ENCODE data around the gene SERPINB8.

The SERPINB8 gene

DNA sequence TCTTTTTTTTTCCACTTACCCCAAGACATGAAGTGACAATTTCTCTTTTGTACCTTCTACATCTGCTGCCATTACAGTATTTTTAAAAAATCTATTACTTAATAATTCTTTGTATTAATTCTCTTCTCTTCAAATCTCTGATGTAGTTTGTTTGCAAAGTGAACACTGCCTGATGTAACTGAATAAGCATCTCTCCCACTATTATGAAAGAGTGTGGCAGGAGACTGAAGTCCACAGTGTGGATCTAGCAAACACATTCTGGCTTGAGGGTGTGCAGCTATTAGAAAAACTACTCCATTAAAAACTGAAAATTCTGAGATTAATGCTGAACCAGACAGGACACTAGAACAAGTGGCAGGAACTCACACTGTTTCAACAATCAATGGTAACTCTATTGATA lies 5.0 kb upstream of the SERPINB8 start:
- DNase-seq (ENCODE audit: low spot score) (no peak), FAIRE-seq (no peak)

DNA sequence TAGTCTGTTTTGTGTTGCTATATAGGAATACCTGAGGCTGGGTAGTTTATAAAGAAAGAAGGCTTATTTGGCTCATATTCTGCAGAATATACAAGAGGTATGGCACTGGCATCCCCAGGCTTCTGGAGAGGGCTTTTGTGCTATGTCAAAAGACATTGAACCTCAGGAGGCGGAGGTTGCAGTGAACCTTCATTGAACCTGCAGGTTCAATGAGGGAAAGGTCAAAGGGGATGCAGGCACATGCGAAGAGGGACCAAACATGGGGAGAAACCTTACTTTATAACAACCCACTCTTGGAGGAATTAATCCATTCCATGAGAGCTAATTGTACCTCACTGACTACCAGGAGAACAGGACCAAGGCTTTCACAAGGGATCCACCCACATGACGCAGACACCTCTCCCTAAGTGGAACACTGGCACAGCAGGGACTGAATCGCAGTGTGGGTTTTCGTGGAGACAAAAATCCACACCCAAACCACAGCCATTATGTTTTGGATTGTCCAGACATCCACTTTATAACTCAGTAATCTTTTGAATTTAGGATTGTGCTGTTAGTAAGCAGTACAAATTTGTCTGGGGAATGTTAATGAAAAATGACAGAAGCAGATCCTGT lies 4.1 kb upstream of the SERPINB8 start:
- DNase-seq (ENCODE audit: low spot score) (no peak), FAIRE-seq (no peak)

DNA sequence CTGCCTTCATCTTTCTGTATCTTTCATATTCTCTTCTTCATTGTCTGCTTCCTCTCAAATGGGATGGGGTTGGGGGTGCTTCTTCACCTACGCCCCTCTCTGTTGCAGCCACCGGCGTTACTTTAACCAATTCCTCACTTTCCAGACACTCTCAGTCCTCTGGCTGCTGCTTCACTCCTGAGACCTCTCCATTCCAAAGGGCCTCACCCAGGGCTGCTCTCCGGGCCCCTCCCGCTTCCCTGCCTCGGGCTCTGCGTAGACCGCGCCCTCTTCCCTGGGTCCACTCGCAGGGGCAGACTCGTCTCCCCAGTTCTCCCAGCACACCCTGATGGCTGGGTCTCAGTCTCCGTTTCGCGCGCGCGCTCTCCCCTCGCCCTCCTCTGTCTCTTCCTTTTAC lies 926 bp downstream of the SERPINB8 start:
- DNase-seq (ENCODE audit: low spot score) = peak; percentile 51

DNA sequence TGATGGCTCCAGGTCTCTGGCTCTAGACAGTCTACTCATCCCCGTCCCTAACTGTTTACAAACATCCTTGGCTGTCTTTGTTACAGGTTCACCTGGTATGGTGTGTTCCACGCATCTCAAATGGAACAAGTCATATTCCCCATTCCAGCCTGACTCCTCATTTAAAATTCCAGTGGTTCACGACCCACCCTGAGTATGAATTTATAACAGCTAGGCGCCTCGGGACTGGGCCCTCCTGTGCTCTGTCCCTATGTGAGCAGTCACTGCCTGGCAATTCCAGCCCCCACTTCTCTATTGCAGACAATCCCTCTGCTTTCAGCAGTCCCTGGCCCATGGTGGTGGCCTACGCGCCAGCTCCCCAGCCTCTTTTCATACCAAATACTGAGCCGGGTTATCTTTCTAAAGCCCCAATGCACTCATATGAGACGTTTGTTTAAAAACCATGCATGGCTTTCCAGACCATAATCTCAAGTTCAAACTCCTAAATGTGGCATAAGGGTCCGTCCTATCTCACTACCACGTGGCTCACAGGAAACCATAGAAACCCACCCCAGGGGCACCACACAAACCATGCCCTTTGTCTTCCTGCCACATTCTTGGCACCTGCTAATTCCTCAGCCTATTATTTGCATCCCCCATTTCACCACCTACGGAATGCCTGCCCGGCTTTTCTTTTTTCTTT lies 1.6 kb downstream of the SERPINB8 start:
- DNase-seq (ENCODE audit: low spot score) = no peak

More for the DNA sequence above, 926 bp downstream of the SERPINB8 start:
- FAIRE-seq = no peak

DNA sequence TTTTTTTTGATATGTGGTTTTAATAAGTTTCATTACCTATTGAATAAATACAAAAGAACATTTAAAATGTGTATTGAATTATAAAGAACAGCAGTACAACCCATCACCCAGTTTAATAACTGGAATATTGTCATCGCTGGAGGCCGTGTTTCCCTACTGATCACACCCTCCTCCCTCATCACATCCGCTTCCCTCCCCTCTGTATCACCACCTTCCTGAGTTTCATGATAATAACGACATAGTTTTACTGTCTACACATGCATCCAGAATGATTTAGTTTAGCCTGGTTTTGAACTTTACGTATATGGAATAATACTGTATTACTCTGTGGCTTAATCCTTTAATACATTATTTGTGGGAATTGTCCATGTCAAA lies 2.1 kb downstream of the SERPINB8 start:
- no peak for DNase-seq (ENCODE audit: low spot score)
- FAIRE-seq = no peak

More for the DNA sequence above, 1.6 kb downstream of the SERPINB8 start:
- no peak for FAIRE-seq

DNA sequence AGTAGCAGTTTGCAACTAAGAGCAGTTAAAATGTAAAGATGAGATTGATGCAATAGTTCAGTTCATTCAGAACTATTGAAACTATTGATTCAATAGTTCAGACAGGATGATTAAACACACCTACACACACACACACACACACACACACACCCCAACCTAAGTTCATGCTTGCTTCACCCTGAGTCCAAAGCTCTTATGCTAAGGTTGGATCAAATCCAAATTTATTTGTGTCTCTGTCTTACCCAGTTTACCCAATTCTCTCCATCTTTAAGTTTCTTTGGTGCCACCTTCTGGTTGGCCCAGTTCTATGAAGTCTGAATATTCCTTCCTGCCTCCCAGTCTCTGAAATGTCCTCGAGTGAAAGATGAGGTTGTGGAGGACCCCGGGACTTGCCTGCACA lies 5.1 kb downstream of the SERPINB8 start:
- no peak for FAIRE-seq
- peak; percentile 7 for DNase-seq (ENCODE audit: low spot score)

DNA sequence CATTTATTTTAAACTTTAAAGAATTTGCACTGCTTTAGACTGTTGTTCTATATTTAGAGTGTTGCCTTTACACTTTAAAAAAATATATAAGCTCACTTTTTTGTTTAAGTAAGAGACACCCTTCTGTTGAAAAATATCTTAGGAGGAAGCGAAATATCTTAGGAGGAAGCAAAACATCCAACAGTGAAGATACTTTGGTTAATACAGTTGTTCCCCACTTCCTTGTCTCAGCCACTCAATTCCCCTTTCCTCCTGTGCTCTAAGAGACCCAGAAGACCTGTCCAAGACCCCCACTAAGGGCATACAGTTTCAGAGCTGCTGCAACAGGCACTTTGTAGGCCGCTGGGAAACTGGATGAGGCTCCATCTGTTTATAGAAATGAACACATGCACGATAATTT lies 5.7 kb downstream of the SERPINB8 start:
- no peak for DNase-seq (ENCODE audit: low spot score)
- FAIRE-seq = no peak

DNA sequence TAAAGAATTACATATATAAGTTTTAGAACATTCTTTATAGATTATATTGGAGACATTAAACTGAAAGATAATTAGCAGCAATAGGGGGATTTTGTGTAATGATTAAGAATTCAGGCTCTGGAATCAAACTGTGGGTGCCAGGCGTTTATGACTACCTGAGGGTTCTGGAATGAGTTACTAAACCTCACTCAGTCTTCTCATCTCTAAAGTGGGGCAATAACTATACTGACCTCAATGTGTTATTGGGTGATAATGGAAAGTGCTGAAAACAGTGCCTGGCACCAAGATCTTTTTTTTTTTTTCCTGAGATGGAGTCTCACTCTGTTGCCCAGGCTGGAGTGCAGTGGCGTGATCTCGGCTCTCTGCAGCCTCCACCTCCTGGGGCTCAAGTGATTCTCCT lies 7.2 kb downstream of the SERPINB8 start:
- DNase-seq (ENCODE audit: low spot score) (no peak), FAIRE-seq (no peak)

DNA sequence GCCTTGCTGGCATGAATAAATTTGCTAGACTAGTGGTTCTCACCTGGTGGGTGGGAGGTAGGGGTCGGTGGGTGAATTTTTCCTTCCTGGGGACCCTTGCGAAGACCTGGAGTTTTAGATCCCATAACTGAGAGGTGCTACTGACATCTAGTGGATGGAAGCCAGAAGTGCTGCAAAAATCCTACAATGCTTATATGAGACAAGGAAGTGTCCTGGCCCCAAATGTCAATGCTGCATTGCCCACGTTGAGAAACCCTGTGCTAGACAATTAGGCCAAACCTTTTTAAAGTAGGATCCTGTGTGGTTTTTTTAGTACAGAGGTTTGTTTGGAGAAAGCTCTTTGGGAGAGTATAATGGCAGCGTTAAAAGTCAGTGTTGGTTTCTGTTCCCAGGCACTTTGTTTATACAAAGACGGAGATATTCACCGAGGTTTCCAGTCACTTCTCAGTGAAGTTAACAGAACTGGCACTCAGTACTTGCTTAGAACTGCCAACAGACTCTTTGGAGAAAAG lies 9.6 kb downstream of the SERPINB8 start:
- FAIRE-seq (no peak), DNase-seq (ENCODE audit: low spot score) (peak; percentile 49)

DNA sequence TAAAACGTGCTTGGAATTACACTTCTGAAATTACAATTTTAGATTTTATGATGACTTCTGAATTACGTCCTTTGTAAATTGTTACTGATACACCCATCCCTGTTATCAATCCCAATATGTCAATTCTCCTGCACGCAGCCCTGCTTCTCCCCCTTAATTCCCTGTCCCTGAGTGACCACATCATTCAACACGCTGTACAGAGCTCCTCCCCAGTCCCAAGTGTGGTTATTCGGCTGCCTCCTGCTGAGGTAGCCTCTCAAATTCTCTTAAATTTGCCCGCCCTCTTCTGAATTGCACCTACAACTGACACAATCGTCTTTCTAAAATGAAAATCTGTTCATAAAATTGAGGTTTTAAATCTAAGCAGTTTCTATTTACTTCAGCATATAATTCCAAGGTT lies 10.1 kb downstream of the SERPINB8 start:
- no peak for DNase-seq (ENCODE audit: low spot score)
- FAIRE-seq = no peak

DNA sequence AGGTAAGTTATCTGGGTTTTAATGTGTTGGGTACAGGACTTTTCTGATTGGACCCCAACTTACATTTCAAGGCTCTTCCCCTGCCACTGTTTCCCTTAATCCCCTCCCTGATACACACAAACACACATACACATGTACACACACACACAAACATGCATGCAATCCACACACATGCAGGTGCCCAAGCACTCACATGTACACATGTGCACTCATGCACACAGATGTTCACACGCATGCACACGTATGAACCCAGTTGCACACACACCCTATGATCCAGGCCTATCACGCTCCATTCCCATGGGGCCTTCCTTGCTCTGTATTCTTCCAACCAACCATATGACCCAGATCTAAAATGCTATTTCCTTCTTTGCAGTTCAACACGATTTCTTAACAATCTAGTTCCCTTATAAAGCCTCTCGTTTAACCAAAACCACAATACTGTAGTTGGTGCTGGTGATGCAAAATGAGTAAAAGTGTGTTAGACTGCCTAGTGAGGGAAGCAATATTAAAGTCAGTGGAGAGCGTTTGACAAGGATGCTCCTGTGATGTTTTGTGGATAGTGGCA lies 11.1 kb downstream of the SERPINB8 start:
- FAIRE-seq = peak; percentile 44
- DNase-seq (ENCODE audit: low spot score) = no peak

DNA sequence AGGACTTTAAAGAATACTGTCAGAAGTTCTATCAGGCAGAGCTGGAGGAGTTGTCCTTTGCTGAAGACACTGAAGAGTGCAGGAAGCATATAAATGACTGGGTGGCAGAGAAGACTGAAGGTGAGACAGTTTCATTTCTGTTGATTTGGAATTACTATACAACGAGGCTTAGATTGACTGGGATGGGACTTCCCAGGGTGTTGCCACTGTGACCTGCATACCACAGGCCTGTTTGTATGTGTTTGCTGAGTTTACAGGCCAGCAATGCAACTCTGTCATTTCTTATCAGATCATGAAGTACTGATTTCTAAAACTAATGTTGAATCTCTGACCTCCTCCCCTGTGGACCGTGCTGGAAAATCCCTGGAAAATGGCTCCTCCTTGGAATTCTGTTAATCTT lies 11.8 kb downstream of the SERPINB8 start:
- FAIRE-seq = no peak

DNA sequence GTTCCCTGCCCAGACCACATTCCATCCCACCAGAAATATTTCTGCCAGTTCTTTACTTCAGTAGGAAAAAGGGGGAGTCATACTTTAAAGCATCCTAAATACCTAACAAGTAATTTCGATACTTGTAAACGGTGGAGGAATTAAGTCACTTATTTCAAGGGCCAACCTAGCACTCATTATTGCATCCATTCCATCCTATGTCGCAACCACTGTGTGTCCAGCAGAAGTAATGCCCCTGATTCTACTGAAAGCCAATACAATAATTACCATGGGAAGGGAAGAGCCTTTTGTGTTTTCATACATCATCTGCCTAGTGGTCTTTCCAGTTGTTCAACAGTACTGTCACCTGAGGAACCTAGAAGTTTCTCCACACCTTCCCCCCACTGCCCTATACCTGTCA lies 12.5 kb downstream of the SERPINB8 start:
- FAIRE-seq (no peak), DNase-seq (ENCODE audit: low spot score) (no peak)

More for the DNA sequence above, 11.8 kb downstream of the SERPINB8 start:
- DNase-seq (ENCODE audit: low spot score) = no peak

DNA sequence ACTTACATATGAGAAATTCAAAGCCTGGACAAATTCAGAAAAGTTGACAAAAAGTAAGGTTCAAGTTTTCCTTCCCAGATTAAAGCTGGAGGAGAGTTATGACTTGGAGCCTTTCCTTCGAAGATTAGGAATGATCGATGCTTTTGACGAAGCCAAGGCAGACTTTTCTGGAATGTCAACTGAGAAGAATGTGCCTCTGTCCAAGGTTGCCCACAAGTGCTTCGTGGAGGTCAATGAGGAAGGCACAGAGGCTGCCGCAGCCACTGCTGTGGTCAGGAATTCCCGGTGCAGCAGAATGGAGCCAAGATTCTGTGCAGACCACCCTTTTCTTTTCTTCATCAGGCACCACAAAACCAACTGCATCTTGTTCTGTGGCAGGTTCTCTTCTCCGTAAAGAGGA lies 17.0 kb downstream of the SERPINB8 start:
- FAIRE-seq (no peak), DNase-seq (ENCODE audit: low spot score) (no peak)

DNA sequence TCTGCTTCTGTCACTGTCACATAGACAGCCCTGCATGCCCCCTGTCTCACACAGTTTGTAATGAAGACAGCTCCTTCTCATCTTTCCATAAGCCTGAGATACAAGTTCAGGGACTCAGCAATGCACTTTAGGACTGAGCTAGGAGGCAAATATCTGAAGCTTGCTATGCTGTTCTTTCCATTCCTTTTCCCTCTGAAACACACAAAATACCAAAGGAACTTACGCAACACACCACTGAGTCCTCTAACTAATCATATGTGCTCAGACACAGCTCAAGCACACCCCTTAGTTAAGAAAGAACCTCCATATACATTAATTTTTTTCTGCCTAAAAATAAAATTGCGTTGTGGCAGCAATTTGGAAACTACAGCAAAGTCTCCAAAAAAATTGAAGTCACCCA lies 17.9 kb downstream of the SERPINB8 start:
- DNase-seq (ENCODE audit: low spot score) (no peak), FAIRE-seq (no peak)

DNA sequence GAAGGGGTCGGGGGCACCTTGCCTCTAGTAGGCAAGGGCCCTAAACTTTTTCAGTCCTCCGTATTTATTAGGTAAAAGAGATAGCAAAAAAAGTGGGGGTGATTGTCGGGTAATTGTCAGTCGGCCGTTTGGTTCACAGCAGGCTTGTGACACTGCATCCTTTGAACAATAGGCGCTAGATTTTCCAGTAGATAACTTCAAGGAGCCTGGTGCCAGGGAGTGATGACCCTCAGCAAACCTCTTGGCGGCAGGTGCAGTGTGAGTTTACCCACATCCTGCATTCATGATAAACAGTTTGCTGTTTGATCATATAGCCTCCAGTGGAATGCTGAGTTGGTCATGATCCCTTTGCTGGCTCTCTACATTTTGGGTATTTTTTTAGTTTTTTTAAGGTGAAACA lies 22.9 kb downstream of the SERPINB8 start:
- DNase-seq (ENCODE audit: low spot score) (no peak), FAIRE-seq (no peak)

DNA sequence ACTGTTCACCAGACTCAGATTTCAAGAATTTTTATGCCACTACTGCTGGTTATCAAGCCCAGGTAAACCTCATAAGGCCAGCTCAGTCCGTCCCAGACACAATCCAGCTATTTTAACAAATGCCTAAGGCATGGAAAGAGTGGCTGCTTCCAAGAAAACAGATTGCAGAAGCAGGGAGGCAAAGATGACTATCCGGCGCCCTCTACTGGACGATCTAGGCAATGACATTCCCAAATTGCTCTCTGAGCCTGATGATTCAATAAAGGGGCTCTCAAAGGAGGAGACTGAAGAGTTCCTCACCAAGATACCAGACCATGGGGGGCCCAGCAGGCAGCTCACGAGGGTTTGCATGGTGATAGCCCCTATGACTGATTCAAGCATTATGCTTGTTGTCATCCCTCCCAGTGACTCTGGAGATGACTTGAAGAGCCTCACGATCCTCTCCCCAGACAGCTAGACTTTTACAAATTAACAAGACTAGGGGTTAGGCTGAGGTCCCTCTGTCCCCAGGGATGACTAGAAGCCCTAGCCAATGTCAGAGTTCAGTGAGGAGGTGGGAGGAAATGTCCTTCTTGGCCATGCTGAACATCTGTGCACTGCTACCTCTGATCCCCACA lies 25.0 kb downstream of the SERPINB8 start:
- no peak for FAIRE-seq
- peak; percentile 29 for DNase-seq (ENCODE audit: low spot score)

DNA sequence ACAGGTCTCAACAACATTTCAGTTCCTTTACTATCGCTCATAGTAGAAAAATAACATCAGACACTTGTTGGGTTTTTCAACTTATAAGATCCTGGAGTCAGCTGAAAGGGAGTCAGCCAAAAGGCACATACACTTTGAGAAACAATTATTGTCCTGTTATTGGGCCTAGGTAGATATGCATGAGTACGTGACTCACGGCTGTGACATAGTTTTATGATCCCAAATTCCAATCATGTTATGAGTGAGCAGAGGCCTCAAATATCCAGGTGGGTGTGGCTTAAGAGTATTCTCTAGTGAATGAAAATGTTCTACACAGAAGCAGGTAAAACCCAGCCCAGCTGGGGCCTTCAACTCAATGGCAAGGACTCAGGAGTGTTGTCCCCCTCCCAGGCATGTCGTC lies 27.2 kb downstream of the SERPINB8 start:
- FAIRE-seq (no peak), DNase-seq (ENCODE audit: low spot score) (peak; percentile 5)

DNA sequence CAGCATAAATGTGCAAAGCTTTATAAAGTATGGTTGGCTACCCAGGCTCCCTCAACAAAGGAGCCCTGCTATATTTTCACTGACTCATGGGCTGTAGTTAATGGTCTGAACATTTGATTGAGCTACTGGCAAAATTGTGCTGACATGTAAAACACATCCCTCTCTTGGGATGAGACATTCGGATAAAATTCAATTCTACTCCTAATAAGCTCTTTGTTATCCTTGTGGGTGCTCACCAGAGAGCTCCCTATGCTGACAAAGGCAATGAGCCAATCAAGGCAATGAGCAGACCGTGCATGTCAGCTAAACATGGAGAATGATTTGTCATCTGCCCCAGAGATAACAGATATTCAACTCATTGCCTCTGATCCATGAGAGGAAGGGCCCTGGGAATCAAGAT lies 27.7 kb downstream of the SERPINB8 start:
- no peak for DNase-seq (ENCODE audit: low spot score)
- no peak for FAIRE-seq

DNA sequence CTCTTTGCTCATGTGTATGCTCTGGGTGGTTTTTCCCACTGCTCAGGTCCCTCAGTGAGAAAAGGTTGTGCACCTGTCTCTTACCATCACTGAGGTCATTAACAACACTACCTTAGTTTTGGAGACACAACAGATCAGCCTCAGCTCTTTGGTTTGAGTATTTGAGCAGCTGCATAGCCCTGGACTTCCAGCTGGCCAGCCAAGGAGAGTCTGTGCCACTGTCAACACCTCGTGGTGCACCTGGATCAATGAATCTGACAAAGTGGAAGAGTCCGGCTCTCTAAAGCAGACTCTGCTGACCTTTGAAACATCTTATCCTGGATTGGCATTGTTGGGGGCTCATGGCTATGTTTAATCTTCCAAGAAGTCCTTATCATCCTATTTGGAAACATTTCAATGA lies 30.0 kb downstream of the SERPINB8 start:
- no peak for FAIRE-seq
- no peak for DNase-seq (ENCODE audit: low spot score)

DNA sequence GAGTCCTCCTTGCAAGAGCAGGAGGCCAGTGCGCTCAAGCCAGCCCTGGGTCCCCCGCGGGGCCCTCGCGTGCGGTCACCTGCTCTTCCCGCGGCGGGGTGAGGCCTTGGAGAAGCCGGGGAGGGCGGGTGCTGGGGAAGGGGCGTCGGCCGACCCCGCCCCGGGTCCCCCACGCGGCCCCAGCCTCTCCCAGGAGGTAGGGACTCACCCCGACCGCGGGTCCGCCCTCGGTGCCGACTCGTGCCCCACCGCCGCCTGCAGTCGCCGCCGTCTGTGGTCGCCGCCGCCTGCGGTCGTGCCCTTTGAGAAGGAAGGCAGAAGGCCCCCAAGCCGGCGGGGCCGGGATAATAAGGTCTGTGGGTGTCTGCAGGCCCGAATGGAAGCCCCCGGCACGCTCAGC lies 32.7 kb downstream of the SERPINB8 start:
- DNase-seq (ENCODE audit: low spot score) (no peak), FAIRE-seq (no peak)

DNA sequence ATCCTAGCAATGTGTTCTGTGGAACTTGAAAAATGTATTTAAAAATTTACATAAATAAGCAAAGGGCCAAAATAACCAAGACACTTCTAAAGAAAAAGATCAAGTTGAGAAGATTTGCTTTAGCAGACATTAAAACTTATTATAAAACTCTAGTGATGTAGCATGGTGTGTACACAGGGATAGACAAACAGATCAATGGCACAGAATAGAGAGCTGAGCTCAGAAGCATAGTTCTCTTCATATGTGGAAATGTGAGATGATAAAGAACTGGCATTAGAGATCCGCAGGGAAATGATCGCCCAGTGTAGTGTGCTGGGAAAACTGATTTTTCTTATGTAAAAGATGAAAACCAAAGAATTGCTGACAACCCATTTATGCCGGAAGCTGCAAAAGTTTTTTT lies 39.4 kb downstream of the SERPINB8 start:
- DNase-seq (ENCODE audit: low spot score) (no peak), FAIRE-seq (no peak)
